Measurements from ENCODE around the gene PTPRM.

DNA sequence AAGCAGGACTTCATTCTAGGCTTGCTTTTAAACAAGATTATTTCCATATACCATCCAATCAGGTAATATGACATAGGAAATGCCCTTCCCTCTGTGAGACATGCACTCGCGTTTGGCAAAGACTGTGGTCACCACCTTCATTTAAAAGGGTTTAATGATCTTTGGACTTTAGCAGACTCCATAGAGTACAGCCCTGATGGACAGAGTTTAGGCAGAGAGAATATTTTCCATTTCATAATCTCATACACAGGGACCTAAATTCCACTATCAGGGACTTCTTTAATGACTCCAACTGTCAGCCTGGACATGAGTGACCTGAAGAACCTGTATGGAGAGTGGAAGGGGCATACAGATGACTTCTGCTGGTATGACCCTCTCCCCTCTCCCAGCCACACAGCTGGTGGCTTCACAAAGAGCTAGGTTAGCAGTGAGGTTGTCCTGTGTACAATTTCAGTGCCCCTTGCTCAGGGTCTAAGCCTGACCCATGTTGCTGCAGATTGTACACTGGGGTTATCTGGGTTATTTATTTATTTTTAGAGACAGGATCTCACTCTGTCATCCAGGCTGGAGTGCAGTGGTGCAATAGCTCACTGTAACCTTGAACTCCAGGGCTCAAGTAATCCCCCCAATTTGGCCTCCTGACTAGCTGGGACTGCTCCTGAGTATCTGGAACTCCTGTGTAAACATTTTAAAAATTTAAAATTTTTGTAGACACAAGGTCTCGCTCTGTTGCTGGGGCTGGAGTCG, 59.2 kb downstream of the PTPRM start:
- TF ChIP-seq, protein P1, sequence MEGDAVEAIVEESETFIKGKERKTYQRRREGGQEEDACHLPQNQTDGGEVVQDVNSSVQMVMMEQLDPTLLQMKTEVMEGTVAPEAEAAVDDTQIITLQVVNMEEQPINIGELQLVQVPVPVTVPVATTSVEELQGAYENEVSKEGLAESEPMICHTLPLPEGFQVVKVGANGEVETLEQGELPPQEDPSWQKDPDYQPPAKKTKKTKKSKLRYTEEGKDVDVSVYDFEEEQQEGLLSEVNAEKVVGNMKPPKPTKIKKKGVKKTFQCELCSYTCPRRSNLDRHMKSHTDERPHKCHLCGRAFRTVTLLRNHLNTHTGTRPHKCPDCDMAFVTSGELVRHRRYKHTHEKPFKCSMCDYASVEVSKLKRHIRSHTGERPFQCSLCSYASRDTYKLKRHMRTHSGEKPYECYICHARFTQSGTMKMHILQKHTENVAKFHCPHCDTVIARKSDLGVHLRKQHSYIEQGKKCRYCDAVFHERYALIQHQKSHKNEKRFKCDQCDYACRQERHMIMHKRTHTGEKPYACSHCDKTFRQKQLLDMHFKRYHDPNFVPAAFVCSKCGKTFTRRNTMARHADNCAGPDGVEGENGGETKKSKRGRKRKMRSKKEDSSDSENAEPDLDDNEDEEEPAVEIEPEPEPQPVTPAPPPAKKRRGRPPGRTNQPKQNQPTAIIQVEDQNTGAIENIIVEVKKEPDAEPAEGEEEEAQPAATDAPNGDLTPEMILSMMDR (IDR thresholded peaks at IDR 0.05) = no peak
- no peak for TF ChIP-seq POLR2A (IDR thresholded peaks at IDR 0.05)
